BJ (cell line): ENCODE data around the gene AADAT. TPM values are rescaled to one million over a fixed set of nuclear protein-coding genes. Genes with fewer than 3 reads are reported as not detected.
A peak's percentile ranks its signal among the peaks of the same experiment; 100 is the strongest.

ENCODE experiments used
- CTCF ChIA-PET: fragments of 350-600 bp; formaldehyde crosslinking; extraction: SDS; loops from one replicate; lab custom pipeline; 2021; ENCODE audit warnings: antibody characterized with exemption, inconsistent platforms; lab: Yijun Ruan, JAX
- POLR2A ChIA-PET: fragments of 300-600 bp; sonication (Branson Sonifier 250); formaldehyde crosslinking; extraction: SDS; loops from one replicate; lab custom pipeline; 2021; ENCODE audit warnings: antibody characterized with exemption; lab: Charles Lee
- DNase-seq: peaks from one replicate; pipeline ENCODE4 v3.0.0-alpha.2; 2011; ENCODE audit warnings: low read depth
- H3K27me3 ChIP-seq: 2 replicates; pipeline ENCODE4 v1.6.0; 2011; ENCODE audit warnings: low read length; ENCODE audit not compliant: control insufficient read depth, insufficient read depth
- H3K36me3 ChIP-seq: 2 replicates; pipeline ENCODE4 v1.5.1; 2011; ENCODE audit warnings: low read length; ENCODE audit not compliant: control insufficient read depth, insufficient read depth
- H3K4me3 ChIP-seq: 2 replicates; pipeline ENCODE4 v1.5.1; 2011; ENCODE audit warnings: low read depth, mild to moderate bottlenecking, control low read depth, low read length
- CTCF ChIP-seq: IDR thresholded peaks from 2 replicates; pipeline ENCODE4 v1.5.1; 2011; ENCODE audit warnings: low read depth, mild to moderate bottlenecking, control low read depth, inconsistent platforms, low read length, moderate library complexity; ENCODE audit not compliant: insufficient read depth
- polyA plus RNA-seq: library from polyadenylated mRNA; depleted of rRNA; stranded (reverse); fragments of >200 nt; gene quantifications from 2 replicates; pipeline ENCODE4 v1.2.3, GENCODE V29; 2011

AADAT gene
- polyA plus RNA-seq, 1 experiment = 7.8 TPM

GRCh38 chr4:170027181-170027829 lies 62.5 kb downstream of the AADAT start:
- no peaks in the 10 kb centered on the region for H3K36me3 ChIP-seq
- ChIA-PET CTCF (interaction anchor here (0.8 to 1.0 kb wide), 2 partner anchors 19 to 183 kb away, joined by 3 to 4 read pairs; no protein-coding TSS in a partner anchor), POLR2A (no interaction called here)
- H3K27me3 ChIP-seq = peaks cover 6% of the 10 kb centered on the region
- 0 out of 2 replicates have a peak, but pooled peaks have one; percentile 2 for TF ChIP-seq CTCF
- peak overlapping the region; percentile 67 for H3K4me3 ChIP-seq
- peak; percentile 39 for DNase-seq

GRCh38 chr4:170026253-170027021 lies 63.3 kb downstream of the AADAT start, which contains the start of gene MFAP3L:
Gene MFAP3L (minus strand): TSS chr4:170026395. CDS start chr4:170005877, 20,518 bp downstream.
- DNase-seq = peak; percentile 26
- no peak for TF ChIP-seq CTCF
- CTCF ChIA-PET = interaction anchor here (1.7 to 2.0 kb wide), 3 partner anchors 18 to 216 kb away, joined by 5 to 8 read pairs (median 5); no protein-coding TSS in a partner anchor
- Histone ChIP-seq H3K4me3 (peak within 1 kb of the TSS; percentile 67), H3K36me3 (no peaks in the 10 kb centered on the region), H3K27me3 (peaks cover 6% of the 10 kb centered on the region)
- POLR2A ChIA-PET = no interaction called here

DNA sequence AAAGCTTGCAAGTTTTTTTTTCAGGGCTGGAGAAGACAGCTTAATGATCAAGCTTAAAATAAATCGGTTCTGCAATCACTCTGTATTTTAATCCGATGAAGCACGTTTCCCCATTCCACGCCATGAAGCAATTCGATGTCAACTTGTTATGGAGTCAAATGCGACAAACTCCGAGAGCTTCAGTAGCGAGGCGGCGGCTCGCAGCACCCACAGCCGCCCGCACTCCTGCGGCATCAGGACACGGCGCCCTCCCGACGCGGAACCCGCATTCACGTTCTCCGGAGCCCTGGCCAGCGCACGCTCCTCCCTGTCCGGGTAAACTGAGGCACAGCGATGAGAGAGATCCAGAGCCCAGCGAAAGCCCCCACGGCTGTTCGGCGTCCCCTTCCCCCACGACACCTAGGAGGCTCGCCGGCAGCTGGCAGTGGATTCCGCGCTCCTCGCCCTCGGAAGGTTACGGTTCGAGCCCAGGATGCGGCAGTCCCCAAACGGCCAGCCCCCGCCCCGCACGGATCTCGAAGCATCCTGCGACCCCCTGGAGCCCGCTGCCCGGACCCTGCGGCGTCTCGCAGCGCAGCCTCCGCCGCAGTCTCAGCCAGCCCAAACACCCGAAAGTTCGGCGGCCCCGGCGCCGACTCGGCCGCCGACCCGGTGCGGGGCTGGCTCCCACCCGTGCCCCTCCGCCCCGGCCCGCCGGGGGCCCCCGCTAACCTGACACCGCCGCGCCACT lies 64.1 kb downstream of the AADAT start:
- ChIA-PET POLR2A (no interaction called here), CTCF (interaction anchor here (1.7 to 2.0 kb wide), 3 partner anchors 17 to 215 kb away, joined by 5 to 8 read pairs (median 5); no protein-coding TSS in a partner anchor)
- H3K36me3 ChIP-seq = no peaks in the 10 kb centered on the region
- peak overlapping the region; percentile 67 for H3K4me3 ChIP-seq
- H3K27me3 ChIP-seq = peaks cover 6% of the 10 kb centered on the region
- no peak for DNase-seq
- no peak for TF ChIP-seq CTCF

DNA sequence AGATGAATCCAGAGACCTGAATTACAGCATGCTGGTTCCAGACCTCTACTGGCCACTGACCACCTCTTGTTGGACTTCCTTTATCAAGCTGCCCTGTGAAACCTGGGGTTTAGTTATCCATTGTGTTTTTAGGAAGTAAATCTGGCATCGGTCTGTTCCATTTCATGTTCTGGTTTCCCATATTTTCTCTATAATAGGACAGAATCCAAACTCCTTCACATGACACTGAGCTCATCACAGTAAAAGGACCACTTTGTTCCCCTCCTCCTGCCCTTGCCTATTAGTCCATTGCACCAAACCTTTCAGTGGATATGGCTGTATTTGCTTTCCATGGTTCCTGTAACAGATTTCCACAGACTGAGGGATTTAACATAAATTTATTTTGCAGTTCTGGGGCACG lies 67.5 kb downstream of the AADAT start:
- ChIA-PET POLR2A (no interaction called here), CTCF (no interaction called here)

More for the DNA sequence above, 67.5 kb downstream of the AADAT start:
- no peak for DNase-seq
- Histone ChIP-seq H3K4me3 (no peak overlapping the region), H3K27me3 (peaks cover 4% of the 10 kb centered on the region), H3K36me3 (no peaks in the 10 kb centered on the region)
- no peak for TF ChIP-seq CTCF
